Ishikawa (cell line): ENCODE data around the gene UTP25.

ENCODE experiments used
- CEBPB ChIP-seq: IDR thresholded peaks from 2 replicates; pipeline ENCODE4 v1.6.1; 2012
- CREB1 ChIP-seq: IDR thresholded peaks from 2 replicates; pipeline ENCODE4 v1.6.1; 2012; ENCODE audit warnings: low read depth
- EGR1 ChIP-seq: IDR thresholded peaks from 2 replicates; pipeline ENCODE4 v1.6.1; 2012
- EP300 ChIP-seq: IDR thresholded peaks from 2 replicates; pipeline ENCODE4 v1.6.1; 2012; ENCODE audit warnings: borderline replicate concordance
- FOXM1 ChIP-seq: IDR thresholded peaks from 2 replicates; pipeline ENCODE4 v1.6.1; 2012; ENCODE audit warnings: low read depth, borderline replicate concordance
- MAX ChIP-seq: IDR thresholded peaks from 2 replicates; pipeline ENCODE4 v1.6.1; 2012
- NFIC ChIP-seq: IDR thresholded peaks from 2 replicates; pipeline ENCODE4 v1.6.1; 2012
- RAD21 ChIP-seq: IDR thresholded peaks from 2 replicates; pipeline ENCODE4 v1.6.1; 2012; ENCODE audit warnings: low read depth
- REST ChIP-seq: IDR thresholded peaks from 2 replicates; pipeline ENCODE4 v1.6.1; 2012; ENCODE audit warnings: low read depth, mild to moderate bottlenecking
- TAF1 ChIP-seq: IDR thresholded peaks from 2 replicates; pipeline ENCODE4 v1.6.1; 2012; ENCODE audit warnings: low read depth, mild to moderate bottlenecking
- TCF12 ChIP-seq: IDR thresholded peaks from 2 replicates; pipeline ENCODE4 v1.6.1; 2012; ENCODE audit warnings: low read depth
- TEAD4 ChIP-seq: IDR thresholded peaks from 2 replicates; pipeline ENCODE4 v1.6.1; 2012
- YY1 ChIP-seq: IDR thresholded peaks from 2 replicates; pipeline ENCODE4 v1.6.1; 2012; ENCODE audit warnings: low read depth
- ZBTB7A ChIP-seq: IDR thresholded peaks from 2 replicates; pipeline ENCODE4 v1.6.1; 2012; ENCODE audit warnings: low read depth

- no peak for TF ChIP-seq FOXM1
- TF ChIP-seq RAD21, result no peak
- no peak for TF ChIP-seq CEBPB
- no peak for TF ChIP-seq YY1
- TF ChIP-seq ZBTB7A, result no peak
- no peak for TF ChIP-seq TAF1
- no peak for TF ChIP-seq REST
- no peak for TF ChIP-seq EGR1
- TF ChIP-seq EP300, result no peak
- TF ChIP-seq MAX, result no peak
- no peak for TF ChIP-seq NFIC
- no peak for TF ChIP-seq CREB1
- no peak for TF ChIP-seq TCF12
- no peak for TF ChIP-seq TEAD4
Observed at GRCh38 chr1:209877087-209877764, 49.5 kb downstream of the UTP25 start.
